GM18502 (cell line): ENCODE data around the gene ELMO1.

Source experiments
- ATAC-seq: cut with Tn5 transposase; IDR thresholded peaks from one replicate; pipeline ENCODE4 v1.9.1; 2021; ENCODE audit warnings: mild to moderate bottlenecking; ENCODE audit not compliant: unreplicated experiment, poor library complexity

ELMO1 gene

DNA sequence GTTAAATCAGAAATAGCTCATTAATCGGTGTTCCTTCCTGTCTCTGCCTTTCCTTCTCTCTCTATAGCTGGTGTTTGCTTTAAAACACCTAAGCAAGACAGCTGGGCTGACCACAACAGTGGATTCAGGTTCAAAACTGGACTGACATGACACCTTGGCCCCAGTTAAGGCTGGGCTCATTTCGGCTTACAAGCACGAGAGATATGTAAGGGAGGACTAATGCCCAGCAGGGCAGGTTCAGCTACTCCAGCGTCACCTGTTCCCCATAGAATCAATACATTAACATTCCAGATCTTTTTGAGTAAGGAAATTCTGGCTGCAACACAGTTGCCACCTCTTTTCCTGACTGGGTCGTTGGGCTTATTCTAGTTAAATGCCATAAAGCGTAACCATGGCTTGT is 401.4 kb downstream of the ELMO1 start:
- no peak for ATAC-seq

DNA sequence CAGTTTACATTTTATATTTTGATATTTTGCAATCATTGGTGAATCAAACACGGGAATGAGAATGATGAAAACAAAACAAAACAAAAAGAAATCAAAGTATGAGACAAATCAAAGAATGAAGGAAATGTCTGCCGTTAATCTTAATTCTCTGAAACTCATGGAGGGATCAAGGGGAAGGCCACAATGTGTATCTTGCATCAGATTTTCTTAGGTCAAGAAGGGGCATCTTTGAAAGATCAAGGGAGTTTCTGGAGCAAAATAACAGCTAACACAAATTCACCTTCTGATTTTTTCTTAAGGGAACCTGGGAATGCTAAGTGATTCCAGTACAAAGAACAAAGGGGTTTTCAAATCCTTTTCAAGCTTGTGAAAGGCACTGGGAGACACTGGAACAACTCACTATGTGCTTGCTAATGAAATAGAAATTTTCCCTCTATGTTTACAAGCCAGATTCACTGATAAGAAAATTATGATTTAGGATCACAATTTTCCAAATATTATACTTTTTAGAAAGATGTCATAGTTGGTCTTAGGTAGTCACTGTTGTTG is 402.1 kb downstream of the ELMO1 start:
- no peak for ATAC-seq

DNA sequence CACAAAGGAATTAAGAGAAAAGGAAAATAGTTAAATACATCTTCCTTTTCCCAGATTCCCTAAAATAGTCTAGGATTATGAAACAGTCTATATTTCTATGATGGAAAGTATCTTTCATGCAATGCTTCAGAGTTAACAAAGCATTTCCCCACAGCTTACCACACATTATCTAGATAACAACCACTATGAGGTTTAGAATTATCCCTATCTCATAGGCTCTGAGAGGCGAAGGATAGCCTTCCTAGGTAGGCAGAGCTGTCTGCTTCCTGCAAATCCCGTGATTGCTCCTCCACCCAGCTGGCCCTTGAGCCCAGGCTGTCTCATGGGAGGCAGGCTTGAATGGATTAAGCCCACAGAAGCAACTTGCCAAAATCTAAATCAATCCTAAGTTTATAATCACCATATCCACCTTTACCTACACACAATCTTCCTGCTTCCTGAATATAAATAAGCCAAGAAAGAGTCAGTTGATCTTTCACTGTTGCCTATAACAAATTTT is 402.9 kb downstream of the ELMO1 start:
- ATAC-seq = no peak

DNA sequence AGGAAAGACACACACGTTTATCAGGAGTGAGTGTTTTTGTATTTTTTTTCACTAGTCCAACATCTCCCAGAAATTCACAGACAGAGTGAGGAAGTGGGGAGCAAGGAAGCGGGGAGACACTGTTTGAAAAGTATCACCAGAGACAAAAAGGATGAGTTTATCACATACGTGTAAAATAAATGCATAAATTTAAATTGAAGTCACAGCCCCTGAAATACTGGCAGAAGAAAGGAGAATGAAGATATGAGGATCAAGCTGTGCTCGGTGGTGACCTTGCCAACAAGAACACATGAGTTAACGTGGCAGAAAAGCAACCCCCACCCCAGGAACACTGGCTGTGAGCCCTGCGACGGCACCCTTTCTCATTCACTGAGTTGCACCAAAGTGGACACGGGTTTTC is 407.2 kb downstream of the ELMO1 start:
- no peak for ATAC-seq

DNA sequence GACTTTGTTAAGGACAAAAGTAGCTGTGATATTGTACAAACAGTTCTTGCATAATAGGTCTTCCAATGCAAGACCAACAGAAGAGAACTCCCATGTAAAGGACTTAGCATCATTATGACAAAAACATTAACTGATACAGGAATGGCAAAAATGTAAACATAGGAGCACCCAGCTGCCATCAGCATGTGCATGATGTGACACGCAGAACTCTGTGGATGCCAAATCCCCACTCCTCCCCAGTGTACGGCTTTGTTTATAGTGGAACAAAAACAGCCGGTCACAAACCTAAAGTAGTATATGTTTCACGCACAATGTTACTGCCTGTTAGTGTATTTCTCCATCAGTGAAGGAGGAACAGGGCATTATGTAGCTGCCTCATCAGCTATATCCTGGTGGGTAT is 408.3 kb downstream of the ELMO1 start:
- no peak for ATAC-seq

DNA sequence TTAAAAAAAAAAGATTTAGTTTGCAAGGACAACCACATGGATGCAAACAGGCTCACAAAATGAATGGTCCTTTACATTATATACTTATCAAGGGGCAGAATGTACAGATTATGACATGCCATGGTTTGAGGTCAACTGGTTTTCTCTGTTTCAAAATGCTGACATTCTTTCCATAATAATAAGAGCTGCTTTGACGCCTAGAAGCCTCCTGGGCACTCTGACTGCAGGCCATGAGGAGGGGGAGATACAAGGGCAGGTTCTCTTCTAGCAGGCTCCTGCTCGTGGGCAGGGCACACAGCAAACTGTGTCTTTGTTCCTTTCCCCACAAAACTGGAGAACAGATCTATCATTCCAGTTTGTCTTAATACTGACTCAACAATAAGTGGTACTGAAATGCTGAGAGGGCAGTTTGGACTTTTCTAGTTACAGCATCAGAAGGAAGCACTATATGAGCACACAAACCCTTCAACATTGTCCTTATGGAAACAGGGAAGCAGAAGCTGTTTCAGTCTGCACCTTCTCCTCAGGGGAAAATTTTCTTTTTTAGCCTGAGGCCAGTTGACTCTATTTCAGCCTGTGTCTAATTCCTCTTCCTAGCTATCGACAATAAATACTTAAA is 409.4 kb downstream of the ELMO1 start:
- ATAC-seq = no peak

DNA sequence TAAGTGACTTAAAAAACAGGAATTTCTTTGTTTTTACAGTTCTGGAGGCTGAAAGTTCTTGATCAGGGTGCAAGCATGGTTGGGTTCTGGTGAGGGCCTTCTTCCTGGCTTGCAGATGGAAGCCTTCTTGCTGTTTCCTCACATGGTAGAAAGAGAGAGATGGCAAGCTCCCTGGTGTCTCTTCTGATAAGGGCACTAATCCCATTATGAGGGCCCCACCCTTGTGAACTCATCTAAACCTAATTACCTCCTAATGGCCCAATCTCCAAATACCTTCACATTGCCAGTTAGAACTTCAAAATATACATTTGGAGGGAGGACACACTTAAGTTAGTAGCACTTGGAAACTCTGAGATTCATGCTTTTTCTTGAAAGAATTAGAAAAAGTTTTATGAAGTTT is 410.0 kb downstream of the ELMO1 start:
- ATAC-seq = no peak

DNA sequence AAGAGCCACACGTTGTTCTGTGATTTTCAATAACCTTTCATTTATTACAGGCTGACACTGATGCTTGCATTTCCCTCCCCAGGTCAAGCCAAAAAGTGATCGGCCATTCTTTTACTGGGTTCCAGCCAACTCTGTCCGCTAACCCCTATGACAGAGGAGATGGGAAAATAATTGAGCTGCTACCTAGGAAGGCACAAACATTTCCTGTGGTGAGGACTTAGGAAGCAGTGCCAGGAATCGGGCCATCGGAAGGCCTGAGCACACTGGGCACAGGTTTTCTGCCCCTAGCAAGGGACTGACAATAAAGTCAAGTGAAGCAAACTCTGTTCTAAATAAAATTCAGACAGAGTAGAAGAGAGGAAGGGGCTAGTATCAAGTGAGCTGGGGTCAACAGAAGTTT is 411.4 kb downstream of the ELMO1 start:
- no peak for ATAC-seq

DNA sequence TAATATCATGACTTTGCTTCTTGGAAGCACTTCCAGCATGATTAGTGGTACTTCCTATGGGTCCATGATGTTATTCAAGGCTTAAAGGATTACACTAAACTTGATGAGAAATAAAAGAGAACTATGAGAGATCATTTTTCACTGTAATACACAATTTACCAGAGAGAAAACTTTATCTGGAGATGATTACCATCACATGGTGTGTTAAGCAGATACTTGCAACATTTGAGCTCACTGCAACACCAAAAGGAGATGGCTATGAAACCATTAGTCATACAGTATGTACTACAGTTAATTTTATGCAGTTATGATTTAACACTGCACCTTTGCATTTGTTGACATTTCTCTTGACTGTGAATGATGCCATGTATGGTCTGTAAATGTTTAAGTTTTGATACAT is 413.0 kb downstream of the ELMO1 start:
- no peak for ATAC-seq

DNA sequence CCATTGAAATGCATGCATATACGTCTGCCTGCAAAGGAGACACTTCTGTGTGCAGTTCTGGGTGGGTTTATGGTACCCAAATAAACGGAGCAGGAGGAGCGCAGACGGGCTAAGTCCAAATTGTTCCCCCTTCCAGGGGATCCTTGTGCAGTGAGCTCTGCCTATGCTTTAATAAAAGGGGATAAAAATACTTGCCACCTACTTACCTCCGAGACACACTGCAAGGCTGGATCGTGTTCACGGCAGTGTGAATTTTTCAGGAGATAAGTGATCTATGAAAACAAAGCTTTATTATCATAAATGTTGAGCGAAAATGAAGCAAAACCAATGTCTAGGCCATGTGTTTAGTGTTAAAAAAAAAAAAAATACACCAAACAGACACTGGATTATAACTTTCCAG is 415.5 kb downstream of the ELMO1 start:
- no peak for ATAC-seq

DNA sequence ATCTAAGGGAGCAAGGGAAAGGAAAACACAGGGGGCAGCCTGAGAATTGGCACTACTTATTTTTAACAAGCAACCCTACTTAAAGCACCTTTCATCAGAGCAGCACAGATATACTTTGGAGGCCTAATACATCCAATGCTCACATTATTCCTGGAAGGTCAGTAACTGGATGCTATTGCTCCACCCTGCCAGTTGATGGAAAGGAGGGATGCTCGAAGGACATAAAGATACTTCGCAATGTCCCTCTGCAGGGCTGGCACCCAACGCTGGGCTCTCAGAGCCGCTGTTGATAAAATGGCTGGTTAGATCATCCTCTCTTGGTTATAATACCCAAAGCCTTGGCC is 416.4 kb downstream of the ELMO1 start:
- ATAC-seq = no peak

DNA sequence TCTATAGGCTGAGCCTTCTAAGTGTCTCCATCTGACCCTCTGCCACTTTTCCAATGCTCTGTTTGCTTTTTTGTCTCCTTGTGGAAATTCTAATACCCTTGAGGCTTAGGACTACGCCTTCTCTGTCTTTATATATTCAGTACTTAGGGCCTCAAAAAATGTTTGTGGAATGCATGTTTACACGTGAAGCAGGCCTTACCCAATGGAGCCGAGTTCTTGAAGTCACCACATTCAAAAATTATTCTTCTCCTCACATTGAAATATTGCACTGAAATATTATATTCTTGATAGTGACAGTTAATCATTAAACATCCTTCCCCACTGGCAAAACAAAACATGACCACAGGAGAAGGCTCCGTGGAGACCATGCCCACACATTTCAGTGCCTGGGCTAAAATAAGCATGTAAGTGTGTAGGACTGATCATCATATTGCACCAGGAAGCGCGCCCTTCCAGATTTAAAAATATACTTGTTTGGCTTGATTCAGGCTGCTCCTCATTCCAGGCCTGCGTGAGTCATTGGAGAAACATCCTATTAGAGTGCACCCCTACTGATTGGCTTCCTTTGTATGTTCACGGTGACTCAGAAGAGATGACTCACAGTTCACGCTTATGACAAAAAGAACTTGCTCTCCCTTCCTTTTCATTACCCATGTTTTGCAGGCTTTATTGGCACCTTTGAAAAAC is 416.9 kb downstream of the ELMO1 start:
- no peak for ATAC-seq

DNA sequence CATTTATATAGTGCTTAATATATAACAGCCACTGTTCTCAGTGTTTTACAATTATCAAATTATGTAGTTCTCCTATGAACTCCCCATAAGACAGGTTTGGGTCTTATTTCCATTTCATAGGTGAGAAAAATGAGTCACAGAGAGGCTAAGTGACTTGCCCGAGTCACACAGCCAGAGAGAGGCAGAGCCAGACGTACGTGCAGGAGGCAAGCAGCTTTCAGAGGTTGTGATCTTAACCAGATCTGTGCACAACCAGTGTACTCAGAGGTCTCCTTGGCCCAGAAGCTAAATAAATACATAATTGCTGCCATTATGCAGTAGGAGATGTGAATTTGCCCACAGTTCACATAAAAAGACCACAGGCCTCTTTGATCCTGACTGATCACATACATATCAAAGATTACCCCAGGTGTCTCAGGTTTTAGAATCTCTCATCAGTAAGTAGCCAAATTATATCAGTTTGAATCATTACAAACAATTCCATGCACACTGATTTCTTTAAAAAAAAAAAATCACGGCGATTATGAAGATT is 419.7 kb downstream of the ELMO1 start:
- ATAC-seq = no peak

DNA sequence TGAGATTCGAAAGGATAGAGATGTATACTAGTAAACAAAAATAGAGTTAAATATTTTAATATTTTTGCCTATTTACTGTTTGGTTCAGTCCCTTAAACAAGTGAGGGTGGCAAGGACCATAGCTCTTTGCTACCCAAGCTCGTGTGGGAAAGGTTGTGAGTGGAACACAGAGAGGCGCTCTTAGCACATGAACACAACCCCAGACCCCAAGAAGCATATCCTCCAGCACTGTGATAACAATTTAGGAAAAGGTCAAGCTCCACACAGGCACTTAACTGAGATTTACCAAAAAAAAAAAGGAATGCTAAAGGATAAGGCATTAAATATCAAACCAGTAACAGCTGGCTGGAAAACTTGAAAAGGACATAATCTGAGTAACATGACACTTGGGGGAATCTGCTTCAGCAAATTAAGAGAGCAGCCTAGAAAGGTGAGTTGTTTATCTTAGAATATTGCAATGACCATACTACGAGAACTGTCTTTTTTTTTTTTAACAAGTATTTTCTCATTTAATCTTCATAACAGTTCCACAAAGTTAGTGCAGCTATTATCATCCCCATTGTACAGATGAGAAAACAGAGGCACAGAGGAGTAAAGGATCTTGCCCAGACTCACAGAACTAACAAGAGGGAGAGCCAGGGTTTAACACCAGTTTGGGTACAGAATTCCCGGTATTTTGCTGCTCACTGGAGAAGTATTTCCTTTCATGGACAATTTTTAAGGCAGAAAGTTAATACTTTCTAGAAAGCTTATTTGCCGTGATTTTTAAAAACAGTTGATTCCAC is 420.9 kb downstream of the ELMO1 start:
- no peak for ATAC-seq

DNA sequence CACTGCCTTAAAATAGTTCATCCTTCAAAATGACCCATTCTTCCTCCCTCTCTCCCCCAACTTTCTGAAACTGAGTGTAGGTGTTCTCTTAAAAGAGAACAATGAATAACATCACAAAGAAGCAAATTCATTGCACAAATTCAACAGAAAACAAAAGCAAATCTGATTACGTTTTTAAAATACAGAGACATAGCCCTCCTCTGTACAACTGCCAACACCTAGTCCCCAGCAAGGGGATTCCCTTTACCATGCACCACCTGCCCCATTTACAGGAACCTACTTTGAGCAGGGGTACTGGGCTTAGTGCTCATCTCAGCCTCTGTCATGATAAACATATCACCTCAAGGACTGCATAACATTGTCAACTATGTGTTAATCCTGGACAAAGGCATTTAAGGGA is 421.6 kb downstream of the ELMO1 start:
- ATAC-seq = no peak

DNA sequence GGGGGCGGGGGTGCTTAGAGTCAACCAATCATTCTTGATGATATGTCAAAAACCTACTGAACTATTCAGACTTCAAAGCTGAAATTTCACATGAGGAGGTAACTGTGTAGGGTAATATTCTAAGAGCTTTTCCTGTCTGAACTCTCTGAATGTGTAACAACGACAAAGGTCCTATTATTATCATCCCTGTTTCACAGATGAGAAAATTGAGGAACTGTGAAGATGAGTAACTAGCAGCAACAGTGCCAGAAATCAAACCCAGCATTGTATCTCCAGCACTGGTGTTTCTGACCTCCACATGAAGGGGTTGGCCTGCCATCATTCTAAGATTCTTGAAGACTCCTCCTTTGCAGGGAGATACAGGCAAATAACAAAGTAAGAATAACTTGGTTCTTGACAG is 429.7 kb downstream of the ELMO1 start:
- ATAC-seq = no peak

DNA sequence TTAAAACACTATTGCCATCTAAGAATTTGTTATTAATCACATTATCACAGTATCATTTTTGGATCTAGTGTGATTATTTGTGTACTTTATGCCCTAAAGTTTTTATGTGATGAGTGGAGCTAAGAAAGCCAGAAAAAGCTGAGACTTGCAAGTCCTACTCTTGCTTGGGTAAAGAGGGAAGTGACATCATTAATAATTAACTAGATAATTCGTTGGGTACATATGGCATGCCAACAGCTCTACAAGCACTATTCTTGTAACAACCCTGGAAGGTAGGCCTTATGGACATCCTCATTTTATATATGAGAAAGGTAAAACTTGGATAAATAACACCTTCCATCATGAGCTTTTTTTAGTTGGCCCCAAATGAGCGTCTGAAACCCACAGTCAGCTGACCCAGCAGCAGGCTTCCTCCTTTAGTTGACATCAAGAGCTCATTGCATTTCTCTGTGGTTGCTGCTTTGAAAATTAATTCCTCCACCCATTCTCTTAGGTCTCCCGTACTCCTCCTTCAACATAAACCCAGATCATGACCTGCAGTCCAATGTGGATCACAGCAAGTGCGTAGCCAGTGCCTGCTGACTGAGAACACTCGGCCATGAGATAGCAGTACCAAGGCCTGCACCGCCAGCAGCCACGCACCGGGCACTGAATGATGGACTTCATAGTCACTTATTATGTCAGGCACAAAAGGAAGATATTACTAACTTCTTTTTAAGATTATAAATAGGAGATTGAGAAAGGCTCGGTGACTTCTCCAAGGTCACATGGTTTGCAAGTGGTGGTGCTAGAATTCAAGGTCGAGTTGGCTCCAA is 432.4 kb downstream of the ELMO1 start:
- ATAC-seq = no peak

DNA sequence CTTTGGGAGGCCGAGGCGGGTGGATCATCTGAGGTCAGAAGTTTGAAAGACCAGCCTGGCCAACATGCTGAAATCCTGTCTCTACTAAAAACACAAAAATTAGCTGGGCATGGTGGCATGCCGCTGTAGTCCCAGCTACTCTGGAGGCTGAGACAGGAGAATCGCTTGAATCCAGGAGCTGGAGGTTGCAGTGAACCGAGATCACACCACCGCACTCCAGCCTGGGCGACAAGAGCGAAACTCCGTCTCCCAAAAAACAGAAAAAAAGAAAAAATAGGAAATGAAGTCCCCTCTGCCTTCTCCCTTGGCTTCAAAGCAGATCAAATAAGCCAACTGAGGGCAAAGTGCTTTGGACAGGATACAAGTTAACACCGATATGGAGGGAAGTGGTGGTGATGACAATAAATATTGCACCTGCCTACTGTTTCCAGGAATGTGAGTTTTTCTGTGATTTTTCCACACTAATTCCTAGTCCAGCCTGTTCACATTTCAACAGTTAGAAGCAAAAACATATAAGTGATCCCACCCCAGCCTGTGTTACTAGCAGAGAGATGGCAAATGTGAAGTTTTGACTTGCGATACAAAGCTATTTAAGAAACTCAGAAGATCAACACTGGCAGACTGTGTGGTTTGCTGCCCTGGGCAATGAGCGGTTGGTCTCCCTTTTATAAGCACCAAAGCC is 433.2 kb downstream of the ELMO1 start:
- no peak for ATAC-seq

DNA sequence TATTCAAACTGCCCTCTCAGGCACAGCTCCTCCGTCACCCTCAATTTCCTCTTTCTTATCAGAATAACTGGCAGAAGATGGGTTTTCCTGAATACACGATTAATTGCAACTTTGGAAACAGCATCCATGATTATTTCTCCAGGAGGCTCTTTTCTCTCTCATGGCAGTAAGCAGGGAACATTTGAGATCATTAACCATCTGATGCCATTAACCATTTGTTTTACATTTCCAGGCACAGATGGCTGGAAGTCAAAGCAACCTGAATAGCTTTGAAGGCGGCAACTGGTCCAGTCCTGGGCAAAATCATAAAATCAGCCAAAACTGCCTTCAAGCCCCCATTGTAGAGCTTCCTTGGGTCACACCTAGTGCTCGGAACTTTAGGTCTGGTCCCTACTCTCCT is 434.9 kb downstream of the ELMO1 start:
- no peak for ATAC-seq
